Right forelimb (tissue), 1 donor: ENCODE data around the gene ITGBL1.
A peak's percentile ranks its signal among the peaks of the same experiment; 100 is the strongest.

Experiments used
- DNase-seq: peaks from one replicate; pipeline ENCODE4 v3.0.0-alpha.2; 2018

ITGBL1 gene

GRCh38 chr13:101452519-101453485 is at the start of gene ITGBL1:
Gene ITGBL1, plus strand, starts transcription at chr13:101452675. Its CDS starts 159 bp downstream, at chr13:101452834.
- DNase-seq: peak; percentile 59

GRCh38 chr13:101406791-101407190 is 45.7 kb upstream of the ITGBL1 start:
- no peak for DNase-seq

DNA sequence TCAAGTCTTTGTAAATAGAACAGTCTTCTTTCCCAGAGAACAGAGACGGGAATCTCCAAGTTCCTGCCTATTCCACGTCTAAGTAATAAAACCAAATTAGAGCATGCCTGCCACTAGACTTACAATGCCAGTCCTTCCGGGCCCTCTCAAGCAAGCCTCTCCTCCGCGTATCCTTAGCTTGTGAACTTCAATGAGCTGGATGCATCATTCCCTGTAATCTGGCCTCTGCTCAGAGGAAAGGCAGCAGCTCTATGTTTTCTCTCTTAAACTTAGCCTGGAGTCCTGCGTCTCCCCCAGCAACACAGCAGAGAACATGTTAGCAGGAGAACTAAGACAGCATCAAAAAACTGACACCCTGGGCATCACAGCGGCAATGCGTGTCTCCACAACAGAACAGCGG is 44.3 kb upstream of the ITGBL1 start:
- DNase-seq: no peak

GRCh38 chr13:101408992-101409656 is 43.4 kb upstream of the ITGBL1 start:
- no peak for DNase-seq

GRCh38 chr13:101412076-101412475 is 40.4 kb upstream of the ITGBL1 start:
- DNase-seq: no peak

- DNase-seq: no peak
Measured at GRCh38 chr13:101415358-101416174, 36.9 kb upstream of the ITGBL1 start.

- peak; percentile 60 for DNase-seq
Measured at GRCh38 chr13:101416181-101417042, 36.1 kb upstream of the ITGBL1 start, which contains the start of gene NALCN. Gene NALCN, minus strand, starts transcription at chr13:101416508. Its CDS starts 17,382 bp downstream, at chr13:101399126.

- no peak for DNase-seq
Measured at GRCh38 chr13:101417043-101417406, 35.5 kb upstream of the ITGBL1 start.

- DNase-seq: no peak
Measured at GRCh38 chr13:101417501-101417900, 35.0 kb upstream of the ITGBL1 start.

DNA sequence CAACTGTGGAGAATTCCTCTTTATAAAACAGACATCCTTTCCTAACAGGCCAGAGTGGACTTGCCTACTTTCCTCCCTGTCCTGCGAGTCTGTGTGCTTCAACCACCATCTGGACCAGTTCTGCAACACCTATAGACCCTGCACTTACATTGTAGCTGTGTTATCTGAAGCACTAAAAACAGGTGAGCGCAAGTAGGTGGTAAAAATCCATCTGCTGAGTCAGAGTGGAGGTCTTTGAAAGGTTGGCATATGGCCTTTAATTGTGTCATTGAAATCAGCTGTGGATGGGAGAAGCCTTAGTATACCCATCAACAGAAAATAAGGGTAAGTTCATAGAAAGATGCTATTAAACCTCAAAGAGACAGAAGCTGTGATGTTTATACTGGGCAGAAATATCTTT is 28.6 kb upstream of the ITGBL1 start:
- no peak for DNase-seq

GRCh38 chr13:101424381-101425155 is 27.9 kb upstream of the ITGBL1 start:
- no peak for DNase-seq

GRCh38 chr13:101425156-101425471 is 27.4 kb upstream of the ITGBL1 start:
- DNase-seq: no peak

DNA sequence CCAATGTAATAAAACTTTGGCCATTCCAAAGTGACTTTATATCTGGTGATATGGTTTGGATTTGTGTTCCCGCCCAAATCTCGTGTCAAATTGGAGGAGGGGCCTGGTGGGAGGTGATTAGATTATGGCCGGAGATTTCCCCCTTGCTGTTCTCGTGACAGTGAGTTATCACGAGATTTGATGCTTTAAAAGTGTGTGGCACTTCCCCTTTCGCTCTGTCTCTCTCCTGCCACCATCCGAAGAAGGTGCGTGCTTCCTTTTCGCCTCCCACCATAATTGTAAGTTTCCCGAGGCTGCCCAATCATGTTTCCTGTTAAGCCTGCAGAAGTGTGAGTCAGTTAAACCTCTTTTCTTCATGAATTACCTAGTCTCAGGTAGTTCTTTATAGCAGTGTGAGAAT is 26.9 kb upstream of the ITGBL1 start:
- DNase-seq: no peak

DNA sequence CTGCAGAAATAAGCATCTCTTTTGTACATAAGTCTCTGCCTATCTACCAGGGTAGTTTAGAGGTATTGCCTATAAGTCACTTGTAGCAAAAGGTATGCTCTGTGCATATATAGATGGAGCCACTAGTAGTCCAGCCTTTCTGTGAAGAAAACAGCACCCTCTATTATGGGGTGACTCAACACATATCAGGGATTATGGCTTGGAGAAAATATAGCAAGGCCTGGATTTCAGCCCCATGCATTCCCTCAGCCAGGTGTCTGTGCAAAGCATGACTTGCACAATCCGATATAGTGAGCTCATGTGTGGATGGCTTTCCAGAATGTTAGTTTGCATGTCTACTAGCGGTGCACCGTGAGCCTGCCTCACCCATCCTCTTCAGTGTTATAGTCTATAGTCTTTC is 22.7 kb upstream of the ITGBL1 start:
- DNase-seq: no peak

- DNase-seq: no peak
Measured at GRCh38 chr13:101433895-101434294, 18.6 kb upstream of the ITGBL1 start.

- no peak for DNase-seq
Measured at GRCh38 chr13:101434486-101434885, 18.0 kb upstream of the ITGBL1 start.

DNA sequence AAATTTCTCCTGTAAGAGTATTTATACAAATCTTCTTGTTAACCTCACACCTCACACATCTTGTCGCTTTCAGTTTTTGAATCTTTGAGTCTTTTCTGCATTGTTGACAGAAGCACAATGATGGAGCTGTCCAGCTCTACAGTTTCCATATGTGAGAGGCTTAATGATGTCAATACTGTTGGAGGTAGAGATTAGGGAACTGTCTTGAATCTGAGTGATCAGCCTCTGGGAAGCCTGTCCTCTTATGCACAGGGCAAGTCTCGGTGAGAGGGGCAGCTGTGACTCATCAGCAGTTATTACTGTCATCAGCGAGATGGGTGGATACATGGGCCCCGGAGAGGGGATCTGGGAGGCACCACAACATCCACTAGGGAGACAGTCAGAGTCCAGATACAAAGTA is 4.6 kb upstream of the ITGBL1 start:
- no peak for DNase-seq

DNA sequence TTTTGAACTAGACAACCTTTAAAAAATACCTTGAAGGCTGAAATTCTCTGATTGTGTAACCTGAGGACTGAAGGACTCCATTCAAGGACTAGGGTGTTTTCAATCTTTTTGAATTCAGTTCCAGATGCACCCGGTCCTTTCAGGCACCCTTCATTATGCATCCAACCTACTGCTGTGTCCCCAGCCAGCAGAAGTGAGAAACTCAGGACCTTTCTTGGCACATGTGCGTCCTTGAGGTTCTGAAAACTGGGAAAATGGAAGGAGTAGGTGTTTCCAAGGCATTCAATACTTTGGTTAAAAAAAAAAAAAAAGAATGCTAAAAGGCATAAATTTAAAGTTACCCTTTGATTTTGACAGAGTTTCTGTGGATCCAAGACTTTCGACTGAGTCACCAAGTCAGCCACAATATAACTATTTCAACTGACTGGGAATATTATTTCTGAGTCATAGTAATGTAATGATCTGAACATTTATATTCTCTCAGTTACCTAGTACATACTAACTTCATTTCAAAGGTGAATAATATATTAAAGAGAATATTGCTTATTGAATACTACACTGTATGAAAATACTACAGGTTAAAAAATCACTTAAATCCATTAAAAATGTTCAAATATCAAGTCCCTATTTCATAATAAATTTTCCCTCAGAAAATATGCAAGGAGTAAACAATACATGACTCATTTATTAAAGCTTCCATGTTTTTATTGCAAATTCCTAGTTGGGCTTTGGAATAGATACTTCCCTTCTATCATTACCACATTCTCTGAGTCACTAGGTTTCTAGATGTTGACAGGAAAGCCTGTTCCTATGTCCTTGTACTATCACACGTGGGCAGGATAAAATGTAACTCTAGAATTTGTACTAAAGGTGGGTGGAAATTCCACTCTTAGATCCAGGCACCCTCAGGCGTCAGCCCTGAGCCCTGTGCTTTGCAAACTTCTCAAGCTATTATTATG is 2.4 kb upstream of the ITGBL1 start:
- no peak for DNase-seq

DNA sequence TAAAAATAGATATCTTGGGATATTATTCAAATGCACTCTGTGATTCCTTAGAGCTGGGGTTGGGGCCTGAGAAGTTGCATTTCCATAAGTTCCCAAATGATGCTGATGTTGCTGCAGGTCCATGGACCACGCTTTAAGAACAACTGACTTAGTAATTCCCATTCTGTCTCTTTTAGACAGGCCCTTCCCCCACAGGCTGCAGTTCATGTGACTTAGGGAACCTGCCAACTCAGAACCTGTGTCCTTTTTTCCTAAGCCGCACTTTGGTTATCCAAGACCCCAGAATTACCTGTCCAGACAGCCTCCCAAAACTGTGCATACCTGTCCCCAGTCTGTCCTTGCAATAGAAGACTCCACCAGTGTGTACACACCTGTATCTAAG is 1.7 kb upstream of the ITGBL1 start:
- DNase-seq: no peak

DNA sequence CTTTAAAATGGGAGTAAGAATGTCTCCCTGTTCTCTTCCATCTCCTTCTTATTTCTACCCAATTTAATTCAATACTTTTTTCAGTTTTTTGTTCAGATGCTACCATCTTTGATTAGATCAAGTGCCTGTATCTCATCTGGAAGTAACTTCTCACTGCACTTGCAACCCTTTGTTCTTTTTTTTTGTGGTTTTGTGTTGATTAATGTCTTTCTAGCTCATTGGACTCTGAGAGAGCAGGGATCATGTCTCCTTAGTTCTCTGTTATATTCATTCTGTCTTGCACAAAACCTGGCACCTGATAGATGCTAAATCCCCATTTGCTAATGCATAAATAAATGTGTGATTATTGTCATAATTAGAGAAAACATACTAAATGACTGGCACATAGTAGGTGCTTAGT is 834 bp upstream of the ITGBL1 start:
- no peak for DNase-seq
